Activated T-cell treated with anti-CD3 and anti-CD28 coated beads, Interleukin-2, amount 50 U/mL, for 24 hours (primary cell): ENCODE data around the gene ZNF473.

Experiments
- DNase-seq: peaks from one replicate; pipeline ENCODE4 v3.0.0-alpha.2; 2020
- H3K27ac Mint-ChIP-seq: 2 replicates; pipeline ENCODE4 v1.8.0; 2020; ENCODE audit warnings: mild to moderate bottlenecking, mixed read lengths
- H3K27me3 Mint-ChIP-seq: 2 replicates; pipeline ENCODE4 v1.8.0; 2020; ENCODE audit warnings: mixed read lengths
- H3K36me3 Mint-ChIP-seq: 2 replicates; pipeline ENCODE4 v1.8.0; 2020; ENCODE audit warnings: low read depth, mixed read lengths
- H3K4me1 Mint-ChIP-seq: 2 replicates; pipeline ENCODE4 v1.8.0; 2020; ENCODE audit warnings: low read depth, mixed read lengths
- H3K4me3 Mint-ChIP-seq: 2 replicates; pipeline ENCODE4 v1.8.0; 2020; ENCODE audit warnings: mild to moderate bottlenecking, moderate library complexity, mixed read lengths
- H3K9me3 Mint-ChIP-seq: 2 replicates; pipeline ENCODE4 v1.8.0; 2020; ENCODE audit warnings: mixed read lengths

The ZNF473 gene

DNA sequence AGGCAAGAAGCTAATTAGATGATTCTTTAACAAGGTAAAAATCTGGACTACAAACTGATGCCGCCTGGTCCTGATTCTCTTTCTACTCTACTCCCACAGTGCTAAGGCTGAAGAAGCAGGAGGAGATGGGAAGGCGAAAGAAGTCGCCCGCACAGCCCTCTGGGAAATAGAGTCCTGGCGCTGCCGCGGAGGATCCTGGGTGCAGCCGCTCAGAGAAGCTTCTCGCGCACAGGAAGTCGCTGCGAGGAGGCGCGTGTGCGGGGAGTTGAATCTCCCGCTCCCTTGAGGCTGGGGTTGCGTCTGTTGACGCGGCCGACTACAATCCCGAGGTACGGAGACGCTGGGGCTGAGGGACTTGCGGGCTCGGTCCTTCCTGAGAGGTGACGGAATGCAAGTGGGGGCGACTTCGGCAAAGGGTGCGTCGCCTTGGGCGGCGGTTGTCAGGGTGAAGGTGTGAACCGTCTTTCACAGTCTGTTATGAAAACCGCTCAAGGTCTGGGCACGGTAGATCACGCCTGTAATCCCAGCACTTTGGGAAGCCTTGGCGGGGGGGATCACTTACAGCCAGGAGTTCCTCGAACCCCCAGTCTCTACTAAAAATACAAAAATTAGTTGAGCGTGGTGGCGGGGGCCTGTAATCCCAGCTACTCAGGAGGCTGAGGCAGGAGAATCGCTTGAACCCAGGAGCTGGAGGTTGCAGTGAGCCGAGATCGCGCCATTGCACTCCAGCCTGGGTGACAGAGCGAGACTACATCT lies at the start of gene ZNF473:
TSS of gene ZNF473 (plus strand) at position 212 of the 756 bp plus-strand sequence. CDS start 5,078 bp downstream, outside the sequence.
- H3K4me1 Mint-ChIP-seq = peaks cover 53% of the 10 kb centered on the region
- peak; percentile 90 for DNase-seq
- H3K4me3 Mint-ChIP-seq = peak within 1 kb of the TSS; percentile 95
- peak within 1 kb of the TSS; percentile 100 for H3K27ac Mint-ChIP-seq
- peaks cover 59% of the 10 kb centered on the region for H3K36me3 Mint-ChIP-seq
- peaks cover 7% of the 10 kb centered on the region for H3K9me3 Mint-ChIP-seq
- H3K27me3 Mint-ChIP-seq = no peaks in the 10 kb centered on the region

DNA sequence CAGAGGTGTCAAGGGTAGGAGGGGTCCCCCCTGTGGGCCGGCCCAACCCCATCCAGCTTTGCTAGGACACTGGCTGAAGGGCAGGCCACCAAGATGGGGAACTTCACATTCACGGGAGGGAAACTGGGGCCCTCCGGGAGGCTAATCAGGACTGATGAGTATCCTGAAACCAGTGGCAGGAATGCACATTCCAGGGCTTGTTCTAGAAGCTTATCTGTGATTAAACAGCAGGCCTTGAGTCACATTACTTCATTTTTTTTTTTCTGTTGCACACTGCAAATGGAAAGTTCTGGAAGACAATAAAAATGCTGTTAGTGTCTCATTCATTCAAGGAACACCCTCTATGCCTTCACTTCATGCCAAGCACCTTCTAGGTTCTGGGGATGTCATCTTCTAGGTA lies 49.3 kb upstream of the ZNF473 start:
- peaks cover 54% of the 10 kb centered on the region for H3K36me3 Mint-ChIP-seq
- no peak overlapping the region for H3K4me3 Mint-ChIP-seq
- no peaks in the 10 kb centered on the region for H3K4me1 Mint-ChIP-seq
- no peak for DNase-seq
- no peak overlapping the region for H3K27ac Mint-ChIP-seq
- no peaks in the 10 kb centered on the region for H3K27me3 Mint-ChIP-seq
- no peaks in the 10 kb centered on the region for H3K9me3 Mint-ChIP-seq

GRCh38 chr19:49977076-49977475 lies 48.7 kb upstream of the ZNF473 start:
- no peak overlapping the region for H3K4me3 Mint-ChIP-seq
- no peaks in the 10 kb centered on the region for H3K4me1 Mint-ChIP-seq
- no peaks in the 10 kb centered on the region for H3K27me3 Mint-ChIP-seq
- H3K27ac Mint-ChIP-seq = no peak overlapping the region
- no peaks in the 10 kb centered on the region for H3K9me3 Mint-ChIP-seq
- peaks cover 60% of the 10 kb centered on the region for H3K36me3 Mint-ChIP-seq
- no peak for DNase-seq

DNA sequence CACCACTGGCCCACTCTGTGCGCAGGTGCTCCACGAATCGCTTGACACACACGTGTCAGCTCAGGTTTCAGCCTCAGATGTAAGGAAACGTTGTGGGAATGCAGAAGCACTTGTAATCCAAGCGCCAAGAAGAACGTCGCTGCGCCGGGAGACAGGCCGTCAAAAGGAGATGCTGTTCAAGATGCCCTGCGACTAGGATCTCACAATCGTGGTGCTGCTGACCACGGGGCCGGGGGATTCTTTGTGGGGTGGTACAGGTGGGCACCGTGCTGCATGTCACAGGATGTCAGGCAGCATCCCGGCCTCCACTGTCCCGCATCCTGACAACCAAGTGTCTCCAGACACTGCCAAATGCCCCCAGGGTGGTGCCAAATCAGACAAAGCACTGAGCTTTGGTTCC lies 47.9 kb upstream of the ZNF473 start:
- Mint-ChIP-seq H3K27me3 (no peaks in the 10 kb centered on the region), H3K4me1 (no peaks in the 10 kb centered on the region), H3K36me3 (peaks cover 67% of the 10 kb centered on the region), H3K9me3 (no peaks in the 10 kb centered on the region), H3K4me3 (no peak overlapping the region), H3K27ac (no peak overlapping the region)
- no peak for DNase-seq

DNA sequence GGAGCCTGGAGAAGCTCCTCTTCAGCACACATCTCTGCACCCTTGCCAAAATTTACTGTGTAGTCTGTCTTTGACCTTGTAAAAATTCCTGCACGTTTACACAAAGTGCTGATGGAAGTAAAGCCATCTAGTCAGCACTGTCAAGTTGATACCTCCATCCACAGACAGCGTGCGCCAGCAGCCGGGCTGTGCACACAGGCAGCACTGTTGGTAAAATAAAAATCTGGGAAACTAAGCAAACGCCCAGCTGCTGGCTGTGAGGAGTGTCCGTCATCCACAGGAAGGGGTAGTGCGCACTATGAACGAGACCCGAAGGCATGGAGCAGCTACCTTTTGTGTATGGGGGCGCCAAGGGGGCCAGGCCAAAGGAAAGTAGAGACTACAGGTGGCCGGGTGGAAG lies 47.5 kb upstream of the ZNF473 start:
- Mint-ChIP-seq H3K27ac (no peak overlapping the region), H3K4me1 (no peaks in the 10 kb centered on the region), H3K27me3 (no peaks in the 10 kb centered on the region), H3K9me3 (no peaks in the 10 kb centered on the region), H3K36me3 (peaks cover 67% of the 10 kb centered on the region), H3K4me3 (no peak overlapping the region)
- no peak for DNase-seq

- no peaks in the 10 kb centered on the region for H3K9me3 Mint-ChIP-seq
- H3K36me3 Mint-ChIP-seq = peaks cover 77% of the 10 kb centered on the region
Measured at GRCh38 chr19:49981603-49982593, 43.9 kb upstream of the ZNF473 start.

GRCh38 chr19:49983645-49984229 lies 42.1 kb upstream of the ZNF473 start:
- H3K9me3 Mint-ChIP-seq = no peaks in the 10 kb centered on the region
- no peak overlapping the region for H3K4me3 Mint-ChIP-seq
- peaks cover 77% of the 10 kb centered on the region for H3K36me3 Mint-ChIP-seq
- H3K4me1 Mint-ChIP-seq = peaks cover 16% of the 10 kb centered on the region
- no peak overlapping the region for H3K27ac Mint-ChIP-seq
- no peaks in the 10 kb centered on the region for H3K27me3 Mint-ChIP-seq
- peak; percentile 86 for DNase-seq

More at GRCh38 chr19:49981603-49982593, 43.9 kb upstream of the ZNF473 start:
- no peak overlapping the region for H3K4me3 Mint-ChIP-seq
- H3K27me3 Mint-ChIP-seq = no peaks in the 10 kb centered on the region
- no peak for DNase-seq
- H3K4me1 Mint-ChIP-seq = peaks cover 5% of the 10 kb centered on the region
- no peak overlapping the region for H3K27ac Mint-ChIP-seq

GRCh38 chr19:49984491-49984890 lies 41.3 kb upstream of the ZNF473 start:
- no peak for DNase-seq
- Mint-ChIP-seq H3K36me3 (peaks cover 78% of the 10 kb centered on the region), H3K9me3 (no peaks in the 10 kb centered on the region), H3K27ac (peak overlapping the region; percentile 20), H3K4me1 (peaks cover 23% of the 10 kb centered on the region), H3K27me3 (no peaks in the 10 kb centered on the region), H3K4me3 (no peak overlapping the region)

- H3K27ac Mint-ChIP-seq = no peak overlapping the region
- peaks cover 84% of the 10 kb centered on the region for H3K36me3 Mint-ChIP-seq
Measured at GRCh38 chr19:49985871-49986270, 39.9 kb upstream of the ZNF473 start.

GRCh38 chr19:49986354-49986753 lies 39.5 kb upstream of the ZNF473 start:
- Mint-ChIP-seq H3K36me3 (peaks cover 88% of the 10 kb centered on the region), H3K4me3 (no peak overlapping the region), H3K27ac (no peak overlapping the region), H3K4me1 (peaks cover 23% of the 10 kb centered on the region), H3K9me3 (no peaks in the 10 kb centered on the region), H3K27me3 (no peaks in the 10 kb centered on the region)
- no peak for DNase-seq

More at GRCh38 chr19:49985871-49986270, 39.9 kb upstream of the ZNF473 start:
- H3K27me3 Mint-ChIP-seq = no peaks in the 10 kb centered on the region
- no peaks in the 10 kb centered on the region for H3K9me3 Mint-ChIP-seq
- no peak overlapping the region for H3K4me3 Mint-ChIP-seq
- peaks cover 23% of the 10 kb centered on the region for H3K4me1 Mint-ChIP-seq
- DNase-seq = no peak

- H3K4me1 Mint-ChIP-seq = peaks cover 23% of the 10 kb centered on the region
Measured at GRCh38 chr19:49987159-49987698, 38.6 kb upstream of the ZNF473 start.

GRCh38 chr19:49988007-49988406 lies 37.8 kb upstream of the ZNF473 start:
- Mint-ChIP-seq H3K9me3 (no peaks in the 10 kb centered on the region), H3K27me3 (no peaks in the 10 kb centered on the region), H3K4me1 (peaks cover 23% of the 10 kb centered on the region), H3K36me3 (peaks cover 88% of the 10 kb centered on the region), H3K27ac (peak overlapping the region; percentile 60), H3K4me3 (no peak overlapping the region)
- no peak for DNase-seq

More at GRCh38 chr19:49987159-49987698, 38.6 kb upstream of the ZNF473 start:
- peak; percentile 81 for DNase-seq
- no peaks in the 10 kb centered on the region for H3K9me3 Mint-ChIP-seq
- H3K36me3 Mint-ChIP-seq = peaks cover 86% of the 10 kb centered on the region
- no peak overlapping the region for H3K4me3 Mint-ChIP-seq
- no peaks in the 10 kb centered on the region for H3K27me3 Mint-ChIP-seq
- H3K27ac Mint-ChIP-seq = no peak overlapping the region

- no peak for DNase-seq
- Mint-ChIP-seq H3K36me3 (peaks cover 91% of the 10 kb centered on the region), H3K27ac (peak overlapping the region; percentile 60), H3K4me3 (no peak overlapping the region), H3K9me3 (no peaks in the 10 kb centered on the region), H3K4me1 (peaks cover 23% of the 10 kb centered on the region), H3K27me3 (no peaks in the 10 kb centered on the region)
Measured at GRCh38 chr19:49988433-49988832, 37.4 kb upstream of the ZNF473 start.

GRCh38 chr19:49997709-49998108 lies 28.1 kb upstream of the ZNF473 start:
- no peak for DNase-seq
- H3K27ac Mint-ChIP-seq = no peak overlapping the region
- H3K27me3 Mint-ChIP-seq = no peaks in the 10 kb centered on the region
- peaks cover 84% of the 10 kb centered on the region for H3K36me3 Mint-ChIP-seq
- H3K4me3 Mint-ChIP-seq = no peak overlapping the region
- peaks cover 17% of the 10 kb centered on the region for H3K4me1 Mint-ChIP-seq
- no peaks in the 10 kb centered on the region for H3K9me3 Mint-ChIP-seq
